Spleen (tissue), 11 donors: Measurements from ENCODE around the gene MCF2L. TPM values are rescaled to one million over a fixed set of nuclear protein-coding genes. Genes with fewer than 3 reads are reported as not detected.

ENCODE experiments used
- DNase-seq: peaks from one replicate; pipeline ENCODE4 v3.0.0-alpha.2; 2020
- H3K27ac ChIP-seq, 8 donors: fragments of 200-600 bp; sonication (generic) in 7 of 8; 1 replicate in 4 of 8; 2 replicates in 4 of 8; pipeline versions ENCODE4 v1.5.0 to v1.8.0; 2016 to 2021; ENCODE audit warnings: inconsistent platforms in 4 of 8, mild to moderate bottlenecking in 4 of 8, moderate library complexity in 1 of 8
- H3K27me3 ChIP-seq, 7 donors: fragments of 200-600 bp; sonication (generic) in 6 of 7; replicated peaks in 1 of 7; 1 replicate in 4 of 7; 2 replicates in 3 of 7; pipeline versions ENCODE4 v1.5.0 to v1.8.0; 2016 to 2021; ENCODE audit warnings: inconsistent platforms in 3 of 7, mild to moderate bottlenecking in 1 of 7
- H3K36me3 ChIP-seq, 6 donors: fragments of 200-600 bp; sonication (generic) in 5 of 6; 1 replicate in 4 of 6; 2 replicates in 2 of 6; pipeline versions ENCODE4 v1.5.0 to v1.8.0; 2016 to 2021; ENCODE audit warnings: inconsistent platforms in 2 of 6
- H3K4me1 ChIP-seq, 6 donors: fragments of 200-600 bp; sonication (generic) in 5 of 6; 1 replicate in 3 of 6; 2 replicates in 3 of 6; pipeline versions ENCODE4 v1.5.0 to v1.8.0; 2016 to 2021; ENCODE audit warnings: inconsistent platforms in 3 of 6
- H3K4me3 ChIP-seq, 8 donors: fragments of 200-600 bp; sonication (generic) in 7 of 8; 1 replicate in 4 of 8; 2 replicates in 4 of 8; pipeline versions ENCODE4 v1.5.0 to v1.8.0; 2016 to 2021; ENCODE audit warnings: inconsistent platforms in 4 of 8, mild to moderate bottlenecking in 4 of 8, moderate library complexity in 2 of 8
- H3K9me3 ChIP-seq, 8 donors: fragments of 200-600 bp; sonication (generic) in 7 of 8; 1 replicate in 4 of 8; 2 replicates in 4 of 8; pipeline versions ENCODE4 v1.5.0 to v1.8.0; 2016 to 2021; ENCODE audit warnings: inconsistent platforms in 4 of 8
- CTCF ChIP-seq, 11 experiments: fragments of 200-600 bp in 7 of 11; fragments of 450-650 bp in 4 of 11; sonication (generic) in 4 of 11; IDR thresholded peaks in 8 of 11; conservative IDR thresholded peaks in 3 of 11; 1 replicate in 7 of 11; 2 replicates in 4 of 11; pipeline versions ENCODE4 v1.4.0 to v1.8.0; 2016 to 2021; ENCODE audit warnings: antibody characterized with exemption in 11 of 11, inconsistent platforms in 4 of 11, mild to moderate bottlenecking in 1 of 11
- POLR2A ChIP-seq, 3 donors: fragments of 450-650 bp; IDR thresholded peaks; one replicate each; pipeline ENCODE4 v1.5.1; 2017; ENCODE audit warnings: antibody characterized with exemption in 3 of 3, mild to moderate bottlenecking in 1 of 3
- POLR2AphosphoS5 ChIP-seq, 3 donors: sonication (generic); formaldehyde crosslinking; IDR thresholded peaks; one replicate each; pipeline ENCODE4 v1.5.1; 2017; ENCODE audit warnings: antibody characterized with exemption in 3 of 3
- WGBS, 5 donors: extraction: QIAGEN DNeasy Blood & Tissue Kit in 3 of 5; methylation state at CpG; one replicate each; pipeline versions ENCODE4 v1.1.5 to v1.1.7; 2013 to 2018; 5-methylcytosine and 5-hydroxymethylcytosine counted together
- intact Hi-C: fragments of 100-400 bp; cut with DNase I; formaldehyde crosslinking; loops from one replicate; pipeline ENCODE4 v1.15.0; 2023; ENCODE audit warnings: low total_unique reads
- polyA plus RNA-seq, 3 donors: library from polyadenylated mRNA; stranded (reverse); fragments of 200-250 nt; gene quantifications; one replicate each; pipeline ENCODE4 v1.2.1, GENCODE V29; 2013
- total RNA-seq, 7 donors: library from RNA; depleted of rRNA in 3 of 7; stranded (reverse); fragments of >200 nt in 3 of 7; fragmentation: NEBNext Ultra II Directional in 4 of 7; extraction: Animal tissue kit (Norgen Biotek cat#: 25700) in 4 of 7; gene quantifications; one replicate each; pipeline versions ENCODE4 v1.1.0 to v1.2.1, GENCODE V29; 2016 to 2021
- donor health status: healthy with polysubstance abuse.
- donor health status: DM: no; HTN: no; CAD: no; lungs with moderate emphysema.
- donor health status: DM: no; HTN: no; CAD: no.
- donor health status: Bipolar disorder and iron deficiency.
- donor health status: healthy.
- donor health status: DM: no; HTN: no; CAD: no.
- donor health status: DM: yes; HTN: yes; CAD: no.

MCF2L gene
- total and polyA plus RNA-seq, 10 donors, result 4.3 to 21.4 (median 13.0) TPM

GRCh38 chr13:113069861-113070805 lies 101.1 kb downstream of the MCF2L start:
- Histone ChIP-seq H3K9me3 (peaks cover 0 to 12% (median 0%) of the 10 kb centered on the region in 8 donors), H3K27me3 (no peaks in the 10 kb centered on the region), H3K4me1 (no peaks in the 10 kb centered on the region), H3K27ac (no peak overlapping the region), H3K36me3 (peaks cover 0 to 28% (median 3%) of the 10 kb centered on the region in 6 donors), H3K4me3 (no peak overlapping the region)
- DNase-seq, result peak; percentile 32
- no peak for TF ChIP-seq POLR2AphosphoS5 (IDR thresholded peaks at IDR 0.05)
- no peak for TF ChIP-seq POLR2A (IDR thresholded peaks at IDR 0.05)
- TF ChIP-seq CTCF (IDR thresholded peaks at IDR 0.05 in 8 of 11, conservative IDR thresholded peaks at IDR 0.05 in 3 of 11), result no peak
- intact Hi-C loops, result no loop called here
- WGBS, 5 donors, result 83 to 93% (median 93%) methylated on average over 37 to 41 of the region's 41 CpGs

DNA sequence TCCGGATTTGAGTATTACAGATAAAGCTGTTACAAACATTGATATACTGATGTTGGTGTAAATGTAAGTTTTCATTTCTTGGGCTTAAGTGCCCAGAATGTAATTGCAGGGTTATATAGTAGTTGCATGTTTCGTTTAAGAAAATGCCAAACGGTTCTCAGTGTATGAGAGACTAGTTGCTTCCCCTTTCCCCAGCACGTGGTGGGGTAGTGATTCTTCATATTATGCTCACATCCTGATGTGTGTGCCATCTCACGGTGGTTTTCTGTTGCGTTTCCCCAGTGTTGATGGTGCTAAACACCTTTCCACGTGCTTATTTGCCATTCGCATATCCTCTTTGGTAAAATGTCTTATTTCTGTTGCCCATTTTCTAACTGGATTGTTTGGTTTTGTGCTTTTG lies 101.8 kb downstream of the MCF2L start:
- H3K4me1 ChIP-seq, result no peaks in the 10 kb centered on the region
- TF ChIP-seq POLR2AphosphoS5 (IDR thresholded peaks at IDR 0.05), result no peak
- TF ChIP-seq CTCF (IDR thresholded peaks at IDR 0.05 in 8 of 11, conservative IDR thresholded peaks at IDR 0.05 in 3 of 11), result no peak
- no peak for TF ChIP-seq POLR2A (IDR thresholded peaks at IDR 0.05)
- H3K27me3 ChIP-seq, result no peaks in the 10 kb centered on the region
- intact Hi-C loops, result no loop called here
- no peak for DNase-seq
- peaks cover 0 to 33% (median 3%) of the 10 kb centered on the region in 6 donors for H3K36me3 ChIP-seq
- H3K27ac ChIP-seq, result no peak overlapping the region
- 77 to 85% (median 80%) methylated on average over 8 of the region's 8 CpGs for WGBS, 5 donors
- H3K4me3 ChIP-seq, result no peak overlapping the region
- peaks cover 0 to 12% (median 0%) of the 10 kb centered on the region in 8 donors for H3K9me3 ChIP-seq

DNA sequence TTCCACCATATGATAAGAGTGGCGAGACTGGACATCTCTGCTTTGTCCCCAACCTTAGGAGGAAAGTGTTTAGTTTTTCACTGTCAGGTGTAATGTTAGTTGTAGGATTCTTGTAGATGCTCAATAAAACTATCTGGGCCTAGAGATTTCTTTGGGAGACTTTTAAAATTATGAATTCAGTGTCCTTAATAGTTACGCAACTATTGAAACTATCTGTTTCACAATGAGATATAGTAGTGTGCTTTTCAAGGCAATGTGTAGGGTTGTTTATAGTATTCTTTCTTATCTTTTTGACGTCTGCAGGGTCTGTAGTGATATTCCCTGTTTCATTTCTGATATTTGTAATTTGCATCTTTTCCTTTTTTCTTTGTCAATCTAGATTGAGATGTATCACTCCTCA lies 103.4 kb downstream of the MCF2L start:
- intact Hi-C loops, result no loop called here
- no peak overlapping the region for H3K4me3 ChIP-seq
- no peak for DNase-seq
- H3K27ac ChIP-seq, result no peak overlapping the region
- TF ChIP-seq POLR2AphosphoS5 (IDR thresholded peaks at IDR 0.05), result no peak
- no peak for TF ChIP-seq CTCF (IDR thresholded peaks at IDR 0.05 in 8 of 11, conservative IDR thresholded peaks at IDR 0.05 in 3 of 11)
- TF ChIP-seq POLR2A (IDR thresholded peaks at IDR 0.05), result no peak
- peaks cover 0 to 12% (median 0%) of the 10 kb centered on the region in 8 donors for H3K9me3 ChIP-seq
- peaks cover 0 to 43% (median 3%) of the 10 kb centered on the region in 6 donors for H3K36me3 ChIP-seq
- H3K27me3 ChIP-seq, result no peaks in the 10 kb centered on the region
- 85 to 98% (median 93%) methylated on average over 3 of the region's 3 CpGs for WGBS, 5 donors
- peaks cover 0 to 5% (median 0%) of the 10 kb centered on the region in 6 donors for H3K4me1 ChIP-seq

- 91 to 97% (median 93%) methylated on average over 11 of the region's 11 CpGs for WGBS, 5 donors
- Histone ChIP-seq H3K4me3 (no peak overlapping the region), H3K9me3 (peaks cover 0 to 12% (median 0%) of the 10 kb centered on the region in 8 donors), H3K36me3 (peaks cover 0 to 52% (median 3%) of the 10 kb centered on the region in 6 donors), H3K27ac (no peak overlapping the region), H3K4me1 (peaks cover 0 to 8% (median under 1%) of the 10 kb centered on the region in 6 donors), H3K27me3 (no peaks in the 10 kb centered on the region)
- intact Hi-C loops, result no loop called here
- no peak for TF ChIP-seq CTCF (IDR thresholded peaks at IDR 0.05 in 8 of 11, conservative IDR thresholded peaks at IDR 0.05 in 3 of 11)
- no peak for TF ChIP-seq POLR2A (IDR thresholded peaks at IDR 0.05)
- TF ChIP-seq POLR2AphosphoS5 (IDR thresholded peaks at IDR 0.05), result no peak
- DNase-seq, result no peak
Measured at GRCh38 chr13:113073942-113074341, 104.9 kb downstream of the MCF2L start.
